HG03108 (cell line): Measurements from ENCODE around the gene CIRBP.

Experiments used
- ATAC-seq: cut with Tn5 transposase; IDR thresholded peaks from one replicate; pipeline ENCODE4 v1.9.1; 2021; ENCODE audit warnings: moderate library complexity; ENCODE audit not compliant: unreplicated experiment

CIRBP gene

DNA sequence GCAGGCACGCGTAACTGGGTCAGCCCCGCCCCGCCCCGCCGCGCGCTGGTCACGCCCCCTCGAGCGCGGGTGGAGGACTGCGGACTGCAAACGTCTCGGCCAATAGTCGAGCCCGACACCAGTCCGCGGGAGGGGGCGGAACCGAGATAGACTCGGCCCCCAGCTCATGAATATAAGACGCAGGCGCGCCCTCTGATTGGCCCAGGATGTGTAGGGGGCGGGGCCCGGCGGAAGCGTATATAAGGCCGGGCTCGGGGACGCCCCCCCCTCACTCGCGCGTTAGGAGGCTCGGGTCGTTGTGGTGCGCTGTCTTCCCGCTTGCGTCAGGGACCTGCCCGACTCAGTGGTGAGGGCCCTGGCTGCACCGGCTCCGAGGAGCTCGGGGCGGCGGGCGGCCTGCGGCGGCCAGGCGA lies at the start of gene CIRBP:
TSS of gene CIRBP (plus strand) at position 268 of the 413 bp plus-strand sequence. CDS start 1,602 bp downstream, outside the sequence.
- peak; percentile 50 for ATAC-seq

- no peak for ATAC-seq
Observed at GRCh38 chr19:1219786-1220476, 49.2 kb upstream of the CIRBP start.

GRCh38 chr19:1220477-1220930 lies 48.6 kb upstream of the CIRBP start:
- no peak for ATAC-seq

GRCh38 chr19:1220976-1221903 lies 47.9 kb upstream of the CIRBP start:
- no peak for ATAC-seq

GRCh38 chr19:1221904-1222255 lies 47.3 kb upstream of the CIRBP start:
- no peak for ATAC-seq

- no peak for ATAC-seq
Observed at GRCh38 chr19:1222394-1222793, 46.7 kb upstream of the CIRBP start.

DNA sequence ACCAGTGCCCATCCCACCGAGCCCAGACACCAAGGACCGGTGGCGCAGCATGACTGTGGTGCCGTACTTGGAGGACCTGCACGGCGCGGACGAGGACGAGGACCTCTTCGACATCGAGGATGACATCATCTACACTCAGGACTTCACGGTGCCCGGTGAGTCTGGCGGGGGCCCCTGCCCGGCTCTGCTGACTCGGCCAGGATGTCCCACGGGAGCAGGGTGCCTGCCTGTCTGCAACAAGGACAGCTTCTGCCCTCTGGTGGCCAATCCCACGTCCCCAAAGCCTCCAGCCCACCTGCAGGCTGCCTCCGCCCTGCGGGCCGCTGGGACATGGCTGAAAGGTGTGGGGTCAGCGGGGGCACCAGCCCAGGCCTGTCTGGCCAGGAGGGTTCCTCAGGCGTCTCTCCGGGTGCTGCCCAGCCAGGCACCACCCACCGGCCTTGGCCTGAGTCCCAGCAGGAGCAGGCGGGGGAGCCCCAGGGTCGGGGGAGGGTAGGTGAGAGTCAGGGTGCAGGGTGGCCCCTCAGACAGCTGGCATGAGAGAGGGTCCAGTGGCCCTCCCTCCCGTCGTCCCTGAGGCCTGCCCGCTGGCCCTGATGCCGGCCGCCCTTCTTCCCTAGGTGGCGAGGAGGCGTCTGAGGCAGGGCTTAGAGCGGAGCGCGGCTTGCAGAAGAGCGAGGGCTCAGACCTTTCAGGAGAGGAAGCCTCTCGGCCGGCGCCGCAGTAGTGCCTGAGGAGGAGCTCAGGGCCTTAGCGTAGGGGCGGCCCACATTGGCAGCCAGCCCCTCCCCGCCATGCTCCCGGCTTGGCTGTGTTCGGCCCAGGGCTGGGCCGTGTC lies 45.9 kb upstream of the CIRBP start:
- no peak for ATAC-seq

DNA sequence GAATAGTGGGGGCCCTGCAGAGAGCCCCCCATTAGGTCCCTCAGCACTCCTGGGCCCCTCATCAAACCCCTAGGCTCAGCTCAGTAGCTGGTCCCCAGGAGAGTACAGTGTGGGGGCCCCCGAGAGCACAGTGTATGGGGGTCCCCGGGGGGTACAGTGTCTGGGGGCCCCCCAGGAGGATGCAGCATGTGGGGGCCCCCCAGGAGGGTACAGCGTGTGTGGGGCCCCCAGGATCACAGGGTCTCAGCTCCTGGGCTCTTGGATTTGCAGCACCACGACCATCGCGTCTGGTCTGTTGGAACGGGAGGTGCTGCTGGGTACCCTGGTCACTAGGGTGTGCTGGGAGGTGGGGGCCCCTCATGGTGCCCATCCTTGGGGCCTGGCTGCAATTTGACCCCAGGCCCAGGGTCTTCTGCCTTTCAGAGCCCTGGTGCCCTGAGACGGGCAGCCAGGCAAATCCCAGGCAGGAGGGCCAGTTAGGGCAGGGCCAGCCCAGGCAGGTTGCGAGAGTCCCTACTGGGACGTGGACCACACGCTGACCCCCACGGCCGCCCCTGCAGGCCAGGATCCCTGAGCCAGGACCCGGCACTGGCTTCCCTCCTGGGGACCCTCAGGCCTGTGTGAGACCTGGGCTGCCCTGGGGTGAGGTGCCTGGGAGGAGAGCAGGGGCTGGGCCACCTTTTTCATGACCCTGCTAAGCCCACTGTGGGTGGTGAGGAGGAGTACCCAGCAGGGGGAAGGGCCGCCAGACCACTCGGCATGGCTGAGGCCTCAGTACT lies 44.9 kb upstream of the CIRBP start:
- ATAC-seq = no peak

GRCh38 chr19:1224847-1225246 lies 44.3 kb upstream of the CIRBP start:
- ATAC-seq = no peak

- ATAC-seq = no peak
Observed at GRCh38 chr19:1225440-1226226, 43.5 kb upstream of the CIRBP start.

DNA sequence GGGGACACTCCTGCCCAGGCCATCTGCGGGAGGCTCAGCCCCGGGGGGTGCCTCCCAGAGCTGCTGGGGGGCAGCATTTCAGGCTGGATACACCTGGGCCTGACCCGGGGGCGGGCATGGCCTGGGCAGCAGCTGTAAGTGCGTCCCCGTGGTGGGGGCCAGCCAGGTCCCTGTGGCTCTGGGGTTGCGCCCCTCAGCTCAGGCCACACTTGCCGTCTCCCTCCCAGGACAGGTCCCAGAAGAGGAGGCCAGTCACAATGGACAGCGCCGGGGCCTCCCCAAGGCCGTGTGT lies 43.0 kb upstream of the CIRBP start:
- ATAC-seq = no peak

DNA sequence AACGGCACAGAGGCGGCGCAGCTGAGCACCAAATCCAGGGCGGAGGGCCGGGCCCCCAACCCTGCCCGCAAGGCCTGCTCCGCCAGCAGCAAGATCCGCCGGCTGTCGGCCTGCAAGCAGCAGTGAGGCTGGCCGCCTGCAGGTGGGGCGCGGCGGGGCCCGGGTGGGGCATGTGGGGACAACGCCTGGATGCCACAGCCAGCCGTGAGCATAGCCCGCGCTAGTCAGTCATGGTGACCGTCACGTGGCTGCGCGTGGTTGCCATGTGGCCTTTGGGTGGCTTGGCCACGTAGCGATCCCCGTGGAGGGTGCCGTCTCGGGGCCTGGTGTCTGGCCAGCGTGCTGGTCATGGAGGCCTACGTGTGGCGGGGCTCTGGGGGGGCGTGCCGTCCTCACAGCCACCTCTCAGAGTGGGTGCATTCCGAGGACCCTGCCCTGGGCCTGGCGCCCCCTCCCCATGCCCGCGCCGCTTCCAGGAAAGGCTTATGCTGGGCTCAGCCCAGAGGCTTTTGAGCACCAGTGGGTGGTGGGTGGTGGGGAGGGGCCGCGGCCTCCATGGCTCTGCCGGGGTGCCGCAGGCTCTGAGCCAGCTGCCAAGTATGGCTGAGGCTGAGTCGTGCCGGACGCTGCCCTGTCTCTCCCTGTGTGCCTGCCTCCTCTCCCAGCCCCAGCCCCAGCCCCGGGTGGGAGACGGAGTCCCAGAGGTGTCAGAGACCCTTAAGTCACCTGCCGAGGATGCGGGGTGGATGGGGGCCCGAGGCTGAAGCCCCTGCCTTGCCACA lies 42.4 kb upstream of the CIRBP start:
- ATAC-seq = no peak

DNA sequence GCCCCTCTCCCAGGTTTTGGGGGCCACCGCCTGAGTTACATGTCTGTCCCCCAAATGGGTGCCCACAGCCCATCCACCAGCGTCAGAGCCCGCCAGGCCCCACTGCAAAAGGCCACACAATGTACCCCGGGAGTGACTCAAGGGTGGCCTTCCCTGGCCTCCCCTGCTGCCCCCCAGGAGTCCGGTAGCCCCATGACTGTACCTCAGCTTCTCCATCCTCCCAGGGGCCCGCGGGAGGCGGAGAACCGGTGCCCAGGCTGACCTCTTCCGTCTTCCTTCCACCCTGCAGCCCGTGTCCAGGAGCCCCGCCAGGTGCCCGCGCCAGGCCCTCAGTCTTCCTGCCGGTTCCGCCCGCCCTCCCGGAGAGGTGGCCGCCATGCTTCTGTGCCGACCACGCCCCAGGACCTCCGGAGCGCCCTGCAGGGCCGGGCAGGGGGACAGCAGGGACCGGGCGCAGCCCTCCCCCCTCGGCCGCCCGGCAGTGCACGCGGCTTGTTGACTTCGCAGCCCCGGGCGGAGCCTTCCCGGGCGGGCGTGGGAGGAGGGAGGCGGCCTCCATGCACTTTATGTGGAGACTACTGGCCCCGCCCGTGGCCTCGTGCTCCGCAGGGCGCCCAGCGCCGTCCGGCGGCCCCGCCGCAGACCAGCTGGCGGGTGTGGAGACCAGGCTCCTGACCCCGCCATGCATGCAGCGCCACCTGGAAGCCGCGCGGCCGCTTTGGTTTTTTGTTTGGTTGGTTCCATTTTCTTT lies 41.7 kb upstream of the CIRBP start:
- ATAC-seq = no peak

DNA sequence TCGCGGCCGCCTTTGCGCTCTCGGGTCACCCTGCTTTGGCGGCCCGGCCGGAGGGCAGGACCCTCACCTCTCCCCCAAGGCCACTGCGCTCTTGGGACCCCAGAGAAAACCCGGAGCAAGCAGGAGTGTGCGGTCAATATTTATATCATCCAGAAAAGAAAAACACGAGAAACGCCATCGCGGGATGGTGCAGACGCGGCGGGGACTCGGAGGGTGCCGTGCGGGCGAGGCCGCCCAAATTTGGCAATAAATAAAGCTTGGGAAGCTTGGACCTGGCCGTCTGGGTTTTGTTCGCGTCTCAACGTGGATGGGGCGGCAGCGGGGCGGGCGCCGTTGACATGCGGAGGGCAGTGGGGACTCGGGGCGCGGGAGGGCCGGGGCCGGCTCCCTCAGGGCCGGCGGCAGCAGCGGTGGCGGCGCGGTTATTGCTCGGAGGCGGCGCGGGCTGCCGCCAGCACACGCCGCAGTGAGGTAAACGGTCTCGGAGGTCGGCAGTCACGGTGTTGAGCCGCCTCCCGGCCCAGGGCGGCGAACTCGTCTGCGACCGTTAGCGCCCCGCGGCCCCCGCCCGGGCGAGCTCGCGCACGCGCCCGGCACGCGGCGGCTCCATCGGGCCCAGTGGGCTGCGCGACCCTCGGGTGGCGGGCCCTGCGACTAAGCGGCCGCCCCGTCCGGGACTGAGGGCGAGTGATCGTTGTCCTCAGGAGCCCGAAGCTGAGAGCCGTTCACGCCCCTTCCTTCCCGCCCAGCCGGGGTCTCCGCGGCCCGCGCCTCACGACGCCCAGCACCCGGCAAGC lies 40.8 kb upstream of the CIRBP start:
- no peak for ATAC-seq

GRCh38 chr19:1229056-1229923 lies 39.8 kb upstream of the CIRBP start:
- ATAC-seq = no peak

GRCh38 chr19:1229924-1230782 lies 39.0 kb upstream of the CIRBP start:
- ATAC-seq = no peak
